T-helper 22 cell (primary cell): ENCODE data around the gene MAFG.

ENCODE experiments used
- DNase-seq: peaks from one replicate; pipeline ENCODE4 v3.0.0-alpha.2; 2020; ENCODE audit warnings: low read depth

The MAFG gene

GRCh38 chr17:81909966-81910839, 17.3 kb downstream of the MAFG start:
- DNase-seq, result no peak

DNA sequence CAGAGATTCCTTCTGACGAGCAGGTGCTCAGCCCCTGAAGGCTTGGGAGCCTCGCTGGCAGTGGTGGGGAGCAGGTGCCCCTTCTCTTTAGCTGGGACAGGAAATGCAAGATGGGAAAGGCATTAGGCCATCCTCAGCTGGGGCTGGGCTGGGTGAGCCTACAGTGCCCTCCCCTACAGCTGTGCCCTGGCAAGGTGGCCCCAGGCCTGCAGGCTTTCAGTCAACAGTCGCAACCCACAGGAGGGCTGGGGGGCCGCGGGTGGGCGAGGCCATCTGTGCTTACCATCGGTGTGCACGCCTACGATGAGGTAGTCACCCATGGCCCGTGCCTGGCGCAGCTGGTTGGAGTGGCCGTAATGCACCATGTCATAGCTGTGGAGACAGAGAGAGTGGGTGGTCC, 18.3 kb downstream of the MAFG start:
- no peak for DNase-seq

DNA sequence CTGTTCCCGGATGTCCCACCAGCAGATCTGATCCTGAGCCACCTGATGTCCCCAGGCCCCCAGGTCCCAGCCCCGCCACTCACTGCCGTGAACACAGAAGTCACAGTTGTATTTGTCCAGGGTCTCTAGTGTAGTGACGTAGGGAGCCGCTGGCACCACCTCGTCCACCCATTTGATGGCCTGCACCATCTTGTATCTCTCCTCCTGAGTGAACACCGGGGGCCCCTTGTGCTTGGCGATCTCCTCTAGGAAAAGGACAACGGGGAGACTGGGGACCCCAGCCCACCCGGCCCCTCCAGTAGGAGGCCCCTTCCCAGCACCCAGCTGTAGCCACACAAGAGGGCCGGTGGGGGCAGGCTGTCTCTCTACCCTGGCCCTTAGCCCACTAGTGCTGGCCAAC, 18.7 kb downstream of the MAFG start:
- no peak for DNase-seq

- DNase-seq, result no peak
Measured at GRCh38 chr17:81907219-81908145, 20.1 kb downstream of the MAFG start.

DNA sequence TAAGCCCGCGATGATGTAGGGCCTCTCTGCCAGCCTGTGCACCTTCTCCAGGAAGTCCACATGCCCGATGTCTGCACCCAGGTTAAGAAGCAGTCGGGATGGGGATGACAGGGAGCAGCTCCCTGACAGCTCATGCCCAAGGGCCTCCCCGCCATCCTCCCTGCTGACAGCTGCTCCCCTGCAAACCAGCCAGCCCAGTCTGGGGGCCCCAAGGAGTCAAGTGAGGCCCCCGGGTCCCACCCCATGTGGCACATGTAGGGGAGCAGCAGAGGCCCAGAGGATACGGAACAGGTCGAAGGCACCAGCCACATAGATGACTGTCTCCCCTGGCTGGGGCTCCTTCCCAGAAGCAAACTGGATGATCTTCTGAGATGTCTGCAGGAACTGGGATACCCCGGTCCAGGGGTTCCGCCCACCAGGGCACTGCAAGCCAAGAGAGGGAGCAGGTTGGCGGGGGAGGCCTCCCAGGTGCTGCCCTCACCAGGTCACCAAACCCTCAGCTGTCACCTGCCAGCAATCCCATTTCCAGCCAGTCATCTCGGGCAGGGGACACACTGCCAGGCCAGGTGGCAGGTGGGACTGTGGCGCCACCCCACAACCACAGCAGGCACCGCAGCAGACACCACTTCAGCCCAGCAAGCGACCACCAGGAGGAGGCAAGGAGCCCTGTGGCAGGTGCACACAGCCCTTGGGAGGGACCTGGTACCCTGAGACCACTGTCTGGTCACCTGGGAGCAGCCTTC, 20.9 kb downstream of the MAFG start:
- no peak for DNase-seq

DNA sequence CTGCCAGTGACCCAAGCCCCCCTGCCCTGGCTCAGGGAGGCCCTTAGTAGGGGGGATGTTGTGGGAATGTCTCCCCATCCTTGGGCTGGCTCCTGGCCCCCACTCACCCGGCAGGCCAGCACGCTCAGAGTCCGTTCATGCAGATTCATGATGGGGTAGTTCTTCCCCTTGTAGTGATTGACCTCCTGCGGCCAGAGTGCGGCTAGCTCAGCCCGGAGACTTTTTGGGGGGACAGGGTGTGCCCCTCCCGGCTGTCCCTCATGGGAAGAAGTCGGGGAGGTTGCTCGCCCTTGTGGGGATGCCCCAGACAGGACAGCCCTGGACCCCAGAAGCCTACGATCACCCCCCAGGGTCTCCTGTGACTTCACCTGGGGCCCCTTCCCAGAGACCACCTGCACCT, 21.5 kb downstream of the MAFG start:
- DNase-seq, result no peak

- DNase-seq, result no peak
Measured at GRCh38 chr17:81905424-81905875, 22.1 kb downstream of the MAFG start.

DNA sequence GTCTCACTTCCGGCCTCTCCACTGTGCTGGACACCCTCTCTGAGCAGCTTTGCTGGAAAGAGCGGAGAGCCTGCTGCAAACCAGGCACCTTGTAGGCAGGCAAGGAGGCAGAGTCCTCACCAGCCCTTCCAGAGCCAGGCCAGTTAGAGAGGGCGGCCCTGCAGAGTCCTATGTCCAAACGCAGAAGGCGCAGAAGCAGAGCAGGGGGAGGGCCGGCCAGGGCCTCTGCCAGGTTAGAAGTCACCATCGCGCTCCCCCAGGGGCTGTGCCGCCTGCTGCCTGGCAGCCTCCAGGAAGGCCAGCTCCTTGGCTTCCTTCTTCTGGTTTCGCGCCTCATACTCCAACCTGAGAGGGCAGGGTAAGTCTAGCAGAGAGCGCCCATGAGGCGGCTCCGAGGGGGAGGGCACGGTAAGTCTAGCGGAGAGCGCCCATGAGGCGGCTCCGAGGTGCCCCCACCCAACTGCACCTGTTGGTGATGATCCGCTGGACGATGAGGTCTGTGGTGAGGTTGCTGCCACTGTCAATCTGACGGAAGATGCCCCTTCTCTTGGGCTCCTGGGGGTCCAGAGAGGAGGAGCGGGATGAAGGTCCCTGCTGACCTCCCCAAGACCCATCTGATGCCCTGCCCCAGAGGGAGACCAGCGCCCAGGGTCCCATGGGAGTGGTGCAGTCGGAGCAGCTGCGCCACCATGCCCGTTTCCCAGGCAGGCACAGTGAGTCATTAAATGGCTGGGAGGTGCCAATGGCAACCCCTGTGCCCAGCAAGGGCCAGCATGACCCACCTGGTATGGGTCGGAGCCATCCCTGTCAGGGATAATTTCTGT, 22.7 kb downstream of the MAFG start:
- DNase-seq, result no peak

DNA sequence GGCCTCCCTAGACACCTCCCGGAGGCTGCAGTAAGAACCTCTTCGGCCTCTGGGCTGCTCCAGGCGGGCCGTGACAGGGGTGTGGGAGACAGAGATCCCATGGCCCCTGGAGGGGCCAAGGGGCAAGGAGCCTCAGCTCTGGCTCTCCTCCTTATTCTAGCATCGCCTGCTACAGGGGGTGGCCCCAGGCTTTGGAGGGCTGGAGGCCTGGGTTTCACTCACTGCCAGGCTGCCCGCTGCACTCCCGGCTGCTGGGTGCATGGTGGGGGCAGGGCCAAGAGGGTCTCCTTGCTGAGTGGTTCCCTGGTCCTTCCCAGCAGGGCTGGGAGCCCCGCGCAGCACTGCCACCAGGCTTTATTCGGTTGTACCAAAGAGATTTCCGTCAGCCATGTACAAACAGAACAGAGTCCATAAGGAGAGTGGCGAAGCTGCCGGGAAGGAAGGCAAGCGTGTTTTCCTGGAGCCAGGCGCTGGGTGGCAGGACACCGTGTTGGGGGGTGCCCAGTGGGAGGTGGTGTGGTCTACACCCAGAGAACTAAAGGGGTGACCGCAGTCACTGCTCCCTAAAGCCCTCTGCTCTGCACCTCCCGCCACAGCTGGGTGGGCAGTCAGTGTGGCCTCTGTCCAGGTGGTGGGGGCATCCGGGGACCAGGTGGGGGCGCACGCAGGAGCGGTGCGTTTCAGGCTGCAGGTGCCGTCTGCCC, 23.5 kb downstream of the MAFG start:
- no peak for DNase-seq

DNA sequence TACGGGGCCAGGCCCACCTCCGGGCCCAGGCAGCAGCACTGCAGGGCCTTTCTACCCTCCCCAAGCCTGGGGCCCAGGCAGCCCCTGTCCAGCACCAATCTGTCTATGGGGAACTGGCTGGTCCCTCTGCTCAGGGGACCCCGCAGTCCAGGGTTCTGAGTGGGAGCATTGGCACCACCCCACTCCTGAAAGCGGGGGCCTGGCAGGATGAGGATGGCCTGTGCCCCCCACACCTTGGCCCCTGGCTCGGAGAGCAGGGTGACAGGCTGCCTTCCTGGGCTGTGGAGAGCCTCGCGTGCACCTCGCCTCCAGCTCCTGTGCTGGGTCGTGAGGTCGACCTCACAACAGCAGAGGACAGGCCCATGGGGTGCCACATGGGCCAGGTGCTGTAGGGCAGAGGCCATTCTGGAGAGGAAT, 24.1 kb downstream of the MAFG start:
- DNase-seq, result no peak

DNA sequence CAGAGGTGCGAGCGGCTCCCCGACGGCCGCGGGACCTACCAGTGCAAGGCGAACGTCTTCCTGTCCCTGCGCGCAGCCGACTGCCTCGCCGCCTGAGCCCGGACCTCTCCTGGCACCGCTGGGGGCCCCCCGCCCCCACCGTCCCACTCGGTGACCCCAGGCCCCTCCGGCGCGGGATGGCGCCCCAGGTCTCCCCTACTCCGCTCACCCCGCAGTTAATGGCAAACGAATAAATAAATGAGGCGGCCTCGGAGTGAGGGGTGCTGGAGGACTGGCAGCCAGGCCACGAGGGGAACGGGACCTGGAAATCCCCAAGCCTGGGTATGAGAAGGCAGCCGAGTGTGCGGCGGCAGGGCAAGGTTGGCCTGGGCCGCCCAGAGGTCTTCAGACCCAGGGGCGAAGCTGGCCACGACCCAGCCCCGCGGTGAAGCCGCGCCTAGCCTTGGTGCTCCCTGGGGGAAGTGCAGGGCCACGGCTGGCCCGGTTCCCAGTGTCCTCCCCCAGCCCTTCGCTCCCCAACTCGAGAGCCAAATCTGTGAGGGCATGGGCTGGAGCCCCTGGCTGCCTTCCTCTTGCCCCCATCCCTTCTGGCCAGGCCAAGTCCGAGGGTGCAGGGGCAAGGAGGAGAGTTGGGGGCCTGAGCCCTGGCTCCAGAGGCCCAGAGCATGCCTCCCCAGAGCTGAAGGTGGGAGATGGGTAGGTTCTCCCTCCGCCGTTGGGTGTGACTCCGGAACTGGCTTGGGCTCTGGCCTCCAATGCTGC, 24.7 kb downstream of the MAFG start:
- no peak for DNase-seq

GRCh38 chr17:81902023-81902652, 25.4 kb downstream of the MAFG start, which contains the start of gene NPB:
NPB (plus strand) TSS chr17:81902238; CDS start chr17:81902278, 40 bp downstream.
- no peak for DNase-seq

DNA sequence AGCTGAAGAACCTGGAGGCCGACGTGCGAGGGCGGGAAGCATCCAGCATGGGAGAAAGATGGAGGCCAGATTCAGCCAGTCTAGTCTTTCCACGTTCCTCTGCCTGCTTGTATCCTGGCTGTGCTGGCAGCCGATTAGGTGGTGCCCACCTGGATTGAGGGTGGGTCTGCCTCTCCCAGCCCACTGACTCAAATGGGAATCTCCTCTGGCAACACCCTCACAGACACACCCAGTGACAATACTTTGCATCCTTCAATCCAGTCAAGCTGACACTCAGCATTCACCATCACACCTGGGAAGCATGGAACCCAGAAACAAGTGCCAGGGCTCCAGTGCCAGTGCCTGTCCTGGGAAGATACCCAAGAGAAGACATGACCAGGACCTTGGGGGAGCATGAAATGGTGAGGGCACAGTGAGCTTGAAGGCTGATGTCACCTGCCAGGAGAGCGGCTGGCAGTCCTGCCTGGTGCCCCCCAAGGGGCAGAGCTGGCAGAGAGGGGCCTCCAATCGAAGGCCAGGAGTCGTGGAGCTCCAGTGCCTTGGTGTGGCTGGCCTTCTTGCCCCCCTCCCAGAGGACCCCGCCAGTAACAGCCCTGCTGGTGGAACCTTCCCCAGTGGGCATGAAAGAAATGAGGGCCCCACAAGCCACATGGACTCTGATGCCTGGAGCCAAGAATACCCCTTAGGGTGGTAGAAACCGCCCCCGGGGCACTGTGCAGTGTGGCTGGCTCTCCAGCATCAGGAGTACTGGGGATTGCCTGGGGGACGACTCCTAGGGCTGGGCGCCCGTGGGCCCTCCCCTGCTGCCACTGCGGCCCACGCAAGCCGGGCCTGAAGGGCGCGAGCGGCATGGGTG, 26.1 kb downstream of the MAFG start:
- DNase-seq, result no peak

DNA sequence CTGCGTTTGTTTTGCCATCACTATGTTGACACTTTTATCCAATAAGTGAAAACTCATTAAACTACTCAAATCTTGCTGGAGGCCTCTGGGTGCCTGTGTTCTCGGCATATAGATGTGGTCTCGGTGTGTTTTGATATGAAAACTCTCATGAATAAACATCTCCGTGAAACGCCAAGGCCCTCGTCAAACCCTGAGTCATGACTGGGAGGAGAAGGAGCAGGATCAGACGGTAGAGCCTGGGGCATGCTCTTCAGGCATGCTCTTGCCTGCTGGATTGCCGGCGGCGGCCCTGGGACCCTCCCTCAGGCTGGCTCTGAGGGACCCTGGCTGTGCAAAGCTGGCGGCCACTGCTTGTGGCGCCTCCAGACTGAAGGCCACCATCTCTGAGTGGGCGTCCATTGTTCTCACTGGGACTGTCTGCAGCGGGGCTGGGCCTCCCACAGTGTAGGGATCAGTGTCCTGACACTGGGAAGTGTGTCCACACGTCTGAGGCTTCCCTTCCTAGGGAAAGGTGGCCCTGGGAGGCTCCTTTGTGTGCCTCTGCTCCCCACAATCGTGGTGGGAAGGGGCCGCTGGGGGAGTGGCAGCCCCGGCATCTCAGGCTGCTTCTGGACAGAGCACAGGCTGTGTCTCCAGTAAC, 27.2 kb downstream of the MAFG start:
- no peak for DNase-seq

DNA sequence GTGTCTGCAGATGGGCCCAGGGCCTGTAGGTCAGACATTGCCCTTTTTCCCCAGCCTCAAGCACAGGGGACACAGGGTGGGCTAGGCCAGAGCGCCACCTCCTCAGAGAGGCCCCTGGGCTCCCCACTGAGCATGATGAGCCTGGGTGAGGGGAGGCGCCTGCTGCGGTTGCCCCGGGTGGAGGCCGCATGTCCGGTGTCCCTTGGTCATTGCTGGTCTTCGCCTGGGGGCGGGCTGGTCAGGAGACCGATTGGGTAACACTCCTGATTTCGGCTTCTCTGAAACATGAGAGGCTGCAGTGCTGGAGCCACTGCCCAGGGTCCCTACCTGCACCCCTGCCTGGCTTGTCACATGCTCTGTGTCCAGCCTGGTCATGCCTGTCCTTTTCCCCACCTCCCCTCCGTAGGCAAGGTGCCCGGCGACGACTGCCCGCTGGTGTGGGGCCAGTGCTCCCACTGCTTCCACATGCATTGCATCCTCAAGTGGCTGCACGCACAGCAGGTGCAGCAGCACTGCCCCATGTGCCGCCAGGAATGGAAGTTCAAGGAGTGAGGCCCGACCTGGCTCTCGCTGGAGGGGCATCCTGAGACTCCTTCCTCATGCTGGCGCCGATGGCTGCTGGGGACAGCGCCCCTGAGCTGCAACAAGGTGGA, 27.9 kb downstream of the MAFG start:
- DNase-seq, result no peak

DNA sequence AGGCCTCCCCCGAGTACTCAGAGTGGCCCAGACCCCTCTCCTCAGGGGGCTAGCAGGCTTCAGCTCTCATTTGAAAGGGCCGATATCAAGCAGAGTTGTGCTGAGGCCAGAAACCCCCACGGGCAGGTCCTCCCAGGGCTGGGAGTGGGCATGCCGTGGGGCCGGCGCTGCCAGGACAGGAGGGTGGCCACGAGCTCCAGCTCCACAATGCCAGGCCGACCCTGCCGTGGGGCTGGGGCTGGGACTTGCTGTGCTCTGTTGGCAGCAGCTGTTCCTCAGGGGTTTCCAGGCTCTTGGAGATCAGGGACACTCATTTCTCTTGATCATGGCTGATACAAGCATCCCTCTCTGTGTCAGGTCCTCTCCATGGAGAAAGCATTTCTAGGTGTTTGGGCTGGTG, 28.6 kb downstream of the MAFG start:
- no peak for DNase-seq
